Liver (tissue), 9 donors: ENCODE measurements around the gene MRPS11. TPM values are rescaled to one million over a fixed set of nuclear protein-coding genes. Genes with fewer than 3 reads are reported as not detected.
"Not testable (repeated sequence)": the region's sequence is repeated elsewhere in the genome, so short reads cannot be mapped to it uniquely, and the experiment has no call there.

Experiments
- DNase-seq: peaks from one replicate; pipeline ENCODE4 v3.0.0-alpha.2; 2017; ENCODE audit warnings: low spot score
- H3K27ac ChIP-seq, 2 donors: one replicate each; pipeline ENCODE4 v1.7.0; 2013; ENCODE audit warnings: inconsistent platforms in 2 of 2, low read length in 2 of 2, control low read depth in 1 of 2, low read depth in 1 of 2, mild to moderate bottlenecking in 1 of 2
- H3K27me3 ChIP-seq, 4 donors: one replicate each; pipeline versions ENCODE4 v1.6.1 to v1.7.0; 2013; ENCODE audit warnings: low read length in 3 of 4, inconsistent platforms in 1 of 4, mild to moderate bottlenecking in 1 of 4, moderate library complexity in 1 of 4; ENCODE audit not compliant: control insufficient read depth in 4 of 4, insufficient read depth in 4 of 4
- H3K36me3 ChIP-seq, 4 donors: one replicate each; pipeline versions ENCODE4 v1.6.1 to v1.7.0; 2013; ENCODE audit warnings: low read length in 3 of 4, mild to moderate bottlenecking in 3 of 4, low read depth in 1 of 4, moderate library complexity in 1 of 4; ENCODE audit not compliant: control insufficient read depth in 4 of 4, insufficient read depth in 3 of 4
- H3K4me1 ChIP-seq, 4 donors: one replicate each; pipeline versions ENCODE4 v1.6.1 to v1.7.0; 2013; ENCODE audit warnings: low read length in 3 of 4, mild to moderate bottlenecking in 3 of 4, moderate library complexity in 1 of 4; ENCODE audit not compliant: control insufficient read depth in 4 of 4, insufficient read depth in 4 of 4
- H3K4me3 ChIP-seq, 3 donors: one replicate each; pipeline versions ENCODE4 v1.6.1 to v1.7.0; 2013; ENCODE audit warnings: low read length in 3 of 3, control low read depth in 1 of 3, low read depth in 1 of 3, mild to moderate bottlenecking in 1 of 3
- H3K9ac ChIP-seq, 2 donors: one replicate each; pipeline ENCODE4 v1.7.0; 2013; ENCODE audit warnings: low read length in 2 of 2, mild to moderate bottlenecking in 2 of 2, moderate library complexity in 2 of 2, control low read depth in 1 of 2, low read depth in 1 of 2
- H3K9me3 ChIP-seq, 4 donors: one replicate each; pipeline versions ENCODE4 v1.6.1 to v1.7.0; 2013; ENCODE audit warnings: low read length in 3 of 4; ENCODE audit not compliant: control insufficient read depth in 4 of 4
- CTCF ChIP-seq: fragments of 150-350 bp; IDR thresholded peaks from 2 replicates; pipeline ENCODE4 v1.5.1; 2017; ENCODE audit warnings: improper control_type of control experiment, low read depth, low read length; ENCODE audit not compliant: missing input control
- EGR1 ChIP-seq, 2 donors: IDR thresholded peaks; 2 replicates each; pipeline ENCODE4 v1.6.1; 2016 to 2018; ENCODE audit warnings: antibody characterized with exemption in 2 of 2, low read depth in 2 of 2
- MAX ChIP-seq: IDR thresholded peaks from 2 replicates; pipeline ENCODE4 v1.6.1; 2016; ENCODE audit warnings: antibody characterized with exemption
- RAD21 ChIP-seq, 2 donors: IDR thresholded peaks; 2 replicates each; pipeline ENCODE4 v1.6.1; 2016; ENCODE audit warnings: antibody characterized with exemption in 2 of 2, mild to moderate bottlenecking in 2 of 2
- SP1 ChIP-seq: IDR thresholded peaks from 2 replicates; pipeline ENCODE4 v1.6.1; 2018; ENCODE audit warnings: antibody characterized with exemption, mild to moderate bottlenecking
- TAF1 ChIP-seq: conservative IDR thresholded peaks from 2 replicates; pipeline ENCODE4 v1.6.1; 2016; ENCODE audit warnings: antibody characterized with exemption, mild to moderate bottlenecking
- WGBS: extraction: QIAGEN DNeasy Blood & Tissue Kit; methylation state at CpG from one replicate; pipeline ENCODE4 v1.1.7; 2013; 5-methylcytosine and 5-hydroxymethylcytosine counted together
- polyA plus RNA-seq, 2 donors: library from polyadenylated mRNA; stranded (reverse) in 1 of 2; unstranded in 1 of 2; fragments of 200-250 nt in 1 of 2; fragments of >200 nt in 1 of 2; fragmentation: Nextera tagmentation in 1 of 2; extraction: Ambion mirVana in 1 of 2; gene quantifications; one replicate each; pipeline versions ENCODE4 v1.2.1 to v1.2.3, GENCODE V29; 2013 to 2015
- total RNA-seq, 2 donors: library from RNA; depleted of rRNA; stranded (reverse); fragments of >200 nt; gene quantifications; one replicate each; pipeline ENCODE4 v1.2.3, GENCODE V29; 2014
- TF ChIP-seq, protein P1 (sequence below): IDR thresholded peaks from 2 replicates; pipeline ENCODE4 v1.6.1; 2016; ENCODE audit warnings: antibody characterized with exemption
- TF ChIP-seq, protein P2 (sequence below): IDR thresholded peaks from 2 replicates; pipeline ENCODE4 v1.6.1; 2016; ENCODE audit warnings: antibody characterized with exemption, mild to moderate bottlenecking
- donor health status: healthy.
- donor health status: healthy.
- donor health status: healthy.
- donor health status: healthy.
- donor health status: healthy.

The MRPS11 gene
- total and polyA plus RNA-seq, 4 donors = 20.5 to 54.4 (median 32.3) TPM

DNA sequence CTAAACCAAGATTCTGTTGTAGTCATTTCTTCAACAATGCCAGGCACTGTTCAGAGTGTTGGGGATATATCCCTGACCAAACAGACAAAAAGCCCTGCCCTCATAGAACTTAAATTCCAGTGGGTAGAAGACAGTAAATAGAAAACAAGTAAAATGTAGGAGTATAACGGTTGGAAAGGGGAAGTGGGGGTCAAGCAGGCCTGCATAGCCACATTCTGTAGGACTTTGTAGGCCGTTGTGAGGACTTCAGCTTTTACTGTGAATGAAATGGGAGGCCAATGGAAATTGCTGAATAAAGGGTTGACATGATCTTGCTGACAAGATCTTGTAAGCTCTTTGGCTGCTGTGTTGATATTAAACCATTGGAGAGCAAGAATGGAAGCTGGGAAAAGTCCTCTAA is 1.8 kb downstream of the MRPS11 start:
- H3K27me3 ChIP-seq = no peaks in the 10 kb centered on the region
- no peak for TF ChIP-seq RAD21 (IDR thresholded peaks at IDR 0.05)
- TF ChIP-seq SP1 = no peak
- H3K4me1 ChIP-seq = peaks cover 10 to 34% (median 27%) of the 10 kb centered on the region in 4 donors
- peaks cover 1 to 24% (median 15%) of the 10 kb centered on the region in 4 donors for H3K36me3 ChIP-seq
- H3K9ac ChIP-seq = no peak overlapping the region
- no peak for DNase-seq
- WGBS = 94% methylated on average over 2 of the region's 2 CpGs
- no peak overlapping the region for H3K27ac ChIP-seq
- no peaks in the 10 kb centered on the region for H3K9me3 ChIP-seq
- H3K4me3 ChIP-seq = no peak overlapping the region

DNA sequence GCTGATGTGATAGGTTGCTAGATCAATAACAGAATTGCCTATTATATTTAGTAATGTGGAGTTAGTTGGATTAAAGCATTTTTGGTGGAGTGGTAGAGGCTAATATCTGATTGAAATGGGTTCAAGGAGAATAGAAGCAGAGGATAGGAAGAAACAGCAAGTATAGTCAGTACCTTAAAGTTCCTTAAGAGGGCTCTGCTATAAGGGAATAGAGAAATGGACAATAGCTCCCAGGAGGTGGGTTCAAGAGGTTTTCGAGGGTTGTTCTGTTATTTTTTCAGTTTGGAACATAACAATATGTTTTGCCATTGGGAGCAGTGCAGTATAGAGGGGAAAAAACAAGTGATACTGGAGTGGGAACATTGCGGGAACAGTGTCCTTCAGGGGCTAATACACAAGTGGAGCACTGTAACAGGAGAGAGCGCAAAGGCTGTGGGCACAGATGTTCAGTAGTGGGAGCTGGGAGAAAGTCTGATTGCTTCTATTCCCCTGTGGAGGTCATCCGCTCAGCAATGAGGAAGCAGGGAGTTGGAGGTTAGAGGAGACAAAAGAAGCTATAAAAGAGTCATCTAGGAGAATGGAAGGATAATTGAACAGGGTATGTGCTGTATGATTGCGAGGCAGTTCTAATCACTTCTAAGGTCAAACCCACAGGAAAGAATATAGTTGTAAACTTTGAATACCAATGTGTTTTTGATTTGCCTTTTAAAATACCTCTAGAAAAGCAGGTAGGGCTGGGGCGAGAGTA is 3.3 kb downstream of the MRPS11 start:
- Histone ChIP-seq H3K4me1 (peaks cover 4 to 21% (median 17%) of the 10 kb centered on the region in 4 donors), H3K9ac (no peak overlapping the region), H3K4me3 (no peak overlapping the region), H3K27ac (no peak overlapping the region), H3K9me3 (no peaks in the 10 kb centered on the region), H3K36me3 (peaks cover 3 to 28% (median 17%) of the 10 kb centered on the region in 4 donors), H3K27me3 (no peaks in the 10 kb centered on the region)
- no peak for DNase-seq
- no peak for TF ChIP-seq MAX
- TF ChIP-seq RAD21 (IDR thresholded peaks at IDR 0.05) = no peak
- TF ChIP-seq TAF1 = no peak
- TF ChIP-seq, protein P1, sequence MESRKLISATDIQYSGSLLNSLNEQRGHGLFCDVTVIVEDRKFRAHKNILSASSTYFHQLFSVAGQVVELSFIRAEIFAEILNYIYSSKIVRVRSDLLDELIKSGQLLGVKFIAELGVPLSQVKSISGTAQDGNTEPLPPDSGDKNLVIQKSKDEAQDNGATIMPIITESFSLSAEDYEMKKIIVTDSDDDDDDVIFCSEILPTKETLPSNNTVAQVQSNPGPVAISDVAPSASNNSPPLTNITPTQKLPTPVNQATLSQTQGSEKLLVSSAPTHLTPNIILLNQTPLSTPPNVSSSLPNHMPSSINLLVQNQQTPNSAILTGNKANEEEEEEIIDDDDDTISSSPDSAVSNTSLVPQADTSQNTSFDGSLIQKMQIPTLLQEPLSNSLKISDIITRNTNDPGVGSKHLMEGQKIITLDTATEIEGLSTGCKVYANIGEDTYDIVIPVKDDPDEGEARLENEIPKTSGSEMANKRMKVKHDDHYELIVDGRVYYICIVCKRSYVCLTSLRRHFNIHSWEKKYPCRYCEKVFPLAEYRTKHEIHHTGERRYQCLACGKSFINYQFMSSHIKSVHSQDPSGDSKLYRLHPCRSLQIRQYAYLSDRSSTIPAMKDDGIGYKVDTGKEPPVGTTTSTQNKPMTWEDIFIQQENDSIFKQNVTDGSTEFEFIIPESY = no peak
- no peak for TF ChIP-seq EGR1 (IDR thresholded peaks at IDR 0.05; ENCODE audit: low read depth in 2 of 2)
- TF ChIP-seq CTCF = no peak
- WGBS = 91% methylated on average over 6 of the region's 6 CpGs

DNA sequence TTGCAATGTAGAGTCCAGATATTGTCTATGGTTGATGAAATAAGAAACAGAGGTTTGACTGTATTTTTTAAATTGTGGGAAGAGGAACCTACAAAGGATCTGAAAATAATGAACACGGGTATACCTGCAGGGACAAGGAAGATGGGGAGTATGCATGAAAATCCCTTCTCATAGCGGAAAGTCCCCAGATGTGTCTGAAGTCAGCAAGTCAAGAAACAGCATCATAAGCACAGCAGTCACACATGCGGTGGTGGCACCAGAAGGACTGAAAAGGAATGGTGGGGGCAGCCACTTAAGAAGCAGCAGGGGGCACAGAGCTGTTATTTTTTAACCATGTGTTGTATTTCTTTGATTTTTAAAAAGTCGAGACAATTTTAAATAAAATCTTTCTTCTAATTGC is 4.7 kb downstream of the MRPS11 start:
- H3K4me3 ChIP-seq = no peak overlapping the region
- H3K4me1 ChIP-seq = peaks cover 4 to 21% (median 14%) of the 10 kb centered on the region in 4 donors
- no peaks in the 10 kb centered on the region for H3K27me3 ChIP-seq
- no peaks in the 10 kb centered on the region for H3K9me3 ChIP-seq
- H3K27ac ChIP-seq = no peak overlapping the region
- 91% methylated on average over 4 of the region's 4 CpGs for WGBS
- no peak overlapping the region for H3K9ac ChIP-seq
- H3K36me3 ChIP-seq = peaks cover 3 to 37% (median 17%) of the 10 kb centered on the region in 4 donors
- TF ChIP-seq, protein P2, sequence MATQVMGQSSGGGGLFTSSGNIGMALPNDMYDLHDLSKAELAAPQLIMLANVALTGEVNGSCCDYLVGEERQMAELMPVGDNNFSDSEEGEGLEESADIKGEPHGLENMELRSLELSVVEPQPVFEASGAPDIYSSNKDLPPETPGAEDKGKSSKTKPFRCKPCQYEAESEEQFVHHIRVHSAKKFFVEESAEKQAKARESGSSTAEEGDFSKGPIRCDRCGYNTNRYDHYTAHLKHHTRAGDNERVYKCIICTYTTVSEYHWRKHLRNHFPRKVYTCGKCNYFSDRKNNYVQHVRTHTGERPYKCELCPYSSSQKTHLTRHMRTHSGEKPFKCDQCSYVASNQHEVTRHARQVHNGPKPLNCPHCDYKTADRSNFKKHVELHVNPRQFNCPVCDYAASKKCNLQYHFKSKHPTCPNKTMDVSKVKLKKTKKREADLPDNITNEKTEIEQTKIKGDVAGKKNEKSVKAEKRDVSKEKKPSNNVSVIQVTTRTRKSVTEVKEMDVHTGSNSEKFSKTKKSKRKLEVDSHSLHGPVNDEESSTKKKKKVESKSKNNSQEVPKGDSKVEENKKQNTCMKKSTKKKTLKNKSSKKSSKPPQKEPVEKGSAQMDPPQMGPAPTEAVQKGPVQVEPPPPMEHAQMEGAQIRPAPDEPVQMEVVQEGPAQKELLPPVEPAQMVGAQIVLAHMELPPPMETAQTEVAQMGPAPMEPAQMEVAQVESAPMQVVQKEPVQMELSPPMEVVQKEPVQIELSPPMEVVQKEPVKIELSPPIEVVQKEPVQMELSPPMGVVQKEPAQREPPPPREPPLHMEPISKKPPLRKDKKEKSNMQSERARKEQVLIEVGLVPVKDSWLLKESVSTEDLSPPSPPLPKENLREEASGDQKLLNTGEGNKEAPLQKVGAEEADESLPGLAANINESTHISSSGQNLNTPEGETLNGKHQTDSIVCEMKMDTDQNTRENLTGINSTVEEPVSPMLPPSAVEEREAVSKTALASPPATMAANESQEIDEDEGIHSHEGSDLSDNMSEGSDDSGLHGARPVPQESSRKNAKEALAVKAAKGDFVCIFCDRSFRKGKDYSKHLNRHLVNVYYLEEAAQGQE = no peak
- TF ChIP-seq TAF1 (no peak), MAX (no peak)
- no peak for DNase-seq

DNA sequence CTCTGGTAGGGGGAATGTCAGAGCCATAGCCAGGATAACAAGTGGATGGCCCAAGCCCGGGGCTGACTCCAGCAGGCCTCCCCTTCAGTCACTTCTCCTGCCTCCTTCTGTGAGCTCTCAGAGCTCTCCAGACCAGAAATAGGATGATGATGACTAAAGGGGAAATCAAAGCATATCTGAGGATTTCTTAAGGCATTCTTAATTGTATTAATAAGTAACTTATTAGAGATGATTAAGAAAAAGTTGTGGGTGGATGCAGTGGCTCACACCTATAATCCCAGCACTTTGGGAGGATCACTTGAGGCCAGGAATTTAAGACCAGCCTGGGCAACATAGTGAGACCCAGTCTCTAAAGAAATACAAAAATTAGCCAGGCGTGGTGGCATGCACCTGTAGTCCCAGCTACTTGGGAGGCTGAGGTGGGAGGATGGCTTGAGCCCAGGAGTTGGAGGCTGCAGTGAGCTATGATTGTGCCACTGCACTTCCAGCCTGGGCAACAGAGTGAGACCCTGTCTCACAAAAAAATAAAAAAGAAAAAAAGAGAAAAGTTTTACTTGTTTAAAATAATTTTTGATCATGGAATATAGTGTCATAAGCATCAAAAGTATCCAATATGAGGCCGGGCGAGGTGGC is 6.3 kb downstream of the MRPS11 start:
- Histone ChIP-seq H3K36me3 (peaks cover 3 to 49% (median 25%) of the 10 kb centered on the region in 4 donors), H3K4me1 (peaks cover 0 to 10% (median 5%) of the 10 kb centered on the region in 4 donors)
- H3K27ac ChIP-seq, H3K4me3 ChIP-seq, H3K9ac ChIP-seq, H3K9me3 ChIP-seq, DNase-seq, H3K27me3 ChIP-seq: not testable (repeated sequence)
- WGBS = 97% methylated on average over 4 of the region's 4 CpGs
